Nephron progenitor cell (in vitro differentiated cells): ENCODE data around the gene ROBO2.

Experiments
- DNase-seq: peaks from one replicate; pipeline ENCODE4 v3.0.0; 2021
- H3K27ac Mint-ChIP-seq: 2 replicates; pipeline ENCODE4 v1.8.0; 2021; ENCODE audit warnings: mild to moderate bottlenecking, moderate library complexity, mixed read lengths
- H3K27me3 Mint-ChIP-seq: 2 replicates; pipeline ENCODE4 v1.8.0; 2021; ENCODE audit warnings: mild to moderate bottlenecking, low read depth, mixed read lengths; ENCODE audit not compliant: poor library complexity
- H3K36me3 Mint-ChIP-seq: 2 replicates; pipeline ENCODE4 v1.8.0; 2021; ENCODE audit warnings: low read depth, mixed read lengths
- H3K4me1 Mint-ChIP-seq: 2 replicates; pipeline ENCODE4 v1.8.0; 2021; ENCODE audit warnings: mixed read lengths
- H3K4me3 Mint-ChIP-seq: 2 replicates; pipeline ENCODE4 v1.8.0; 2021; ENCODE audit warnings: mild to moderate bottlenecking, moderate library complexity, mixed read lengths
- H3K9me3 Mint-ChIP-seq: 2 replicates; pipeline ENCODE4 v1.8.0; 2021; ENCODE audit warnings: mild to moderate bottlenecking, moderate library complexity, mixed read lengths
- TF ChIP-seq, protein P1 (sequence below): fragments of 200-600 bp; sonication (generic); IDR thresholded peaks from 2 replicates; pipeline ENCODE4 v1.5.0; 2021; ENCODE audit warnings: antibody characterized with exemption

The ROBO2 gene

DNA sequence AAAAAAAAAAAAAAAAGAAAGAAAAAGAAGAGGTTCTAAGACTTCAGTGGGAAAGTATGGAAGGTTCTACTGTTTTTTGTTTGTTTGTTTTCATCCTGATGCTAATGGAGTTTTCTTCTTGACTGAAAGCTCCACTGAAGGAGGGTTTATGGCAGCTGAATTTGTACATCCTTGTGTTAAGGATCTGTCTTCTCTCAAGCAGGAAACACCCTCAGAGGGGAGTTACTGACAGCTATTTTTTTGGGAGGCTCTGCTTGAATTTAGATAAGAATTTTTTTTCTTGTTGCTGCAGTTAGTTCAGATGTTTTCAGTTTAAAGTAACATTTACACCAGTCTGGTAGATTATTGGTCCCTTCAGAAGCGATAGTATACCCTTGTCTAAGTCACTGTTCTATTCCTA is 325.3 kb downstream of the ROBO2 start:
- peaks cover 9% of the 10 kb centered on the region for H3K9me3 Mint-ChIP-seq
- TF ChIP-seq, protein P1, sequence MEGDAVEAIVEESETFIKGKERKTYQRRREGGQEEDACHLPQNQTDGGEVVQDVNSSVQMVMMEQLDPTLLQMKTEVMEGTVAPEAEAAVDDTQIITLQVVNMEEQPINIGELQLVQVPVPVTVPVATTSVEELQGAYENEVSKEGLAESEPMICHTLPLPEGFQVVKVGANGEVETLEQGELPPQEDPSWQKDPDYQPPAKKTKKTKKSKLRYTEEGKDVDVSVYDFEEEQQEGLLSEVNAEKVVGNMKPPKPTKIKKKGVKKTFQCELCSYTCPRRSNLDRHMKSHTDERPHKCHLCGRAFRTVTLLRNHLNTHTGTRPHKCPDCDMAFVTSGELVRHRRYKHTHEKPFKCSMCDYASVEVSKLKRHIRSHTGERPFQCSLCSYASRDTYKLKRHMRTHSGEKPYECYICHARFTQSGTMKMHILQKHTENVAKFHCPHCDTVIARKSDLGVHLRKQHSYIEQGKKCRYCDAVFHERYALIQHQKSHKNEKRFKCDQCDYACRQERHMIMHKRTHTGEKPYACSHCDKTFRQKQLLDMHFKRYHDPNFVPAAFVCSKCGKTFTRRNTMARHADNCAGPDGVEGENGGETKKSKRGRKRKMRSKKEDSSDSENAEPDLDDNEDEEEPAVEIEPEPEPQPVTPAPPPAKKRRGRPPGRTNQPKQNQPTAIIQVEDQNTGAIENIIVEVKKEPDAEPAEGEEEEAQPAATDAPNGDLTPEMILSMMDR: no peak
- H3K36me3 Mint-ChIP-seq: peaks cover 9% of the 10 kb centered on the region
- H3K4me3 Mint-ChIP-seq: no peak overlapping the region
- H3K27ac Mint-ChIP-seq: no peak overlapping the region
- peaks cover 2% of the 10 kb centered on the region for H3K27me3 Mint-ChIP-seq
- DNase-seq: no peak
- H3K4me1 Mint-ChIP-seq: peaks cover 17% of the 10 kb centered on the region

GRCh38 chr3:77370413-77370812 is 330.5 kb downstream of the ROBO2 start:
- Mint-ChIP-seq H3K9me3 (no peaks in the 10 kb centered on the region), H3K36me3 (no peaks in the 10 kb centered on the region)

DNA sequence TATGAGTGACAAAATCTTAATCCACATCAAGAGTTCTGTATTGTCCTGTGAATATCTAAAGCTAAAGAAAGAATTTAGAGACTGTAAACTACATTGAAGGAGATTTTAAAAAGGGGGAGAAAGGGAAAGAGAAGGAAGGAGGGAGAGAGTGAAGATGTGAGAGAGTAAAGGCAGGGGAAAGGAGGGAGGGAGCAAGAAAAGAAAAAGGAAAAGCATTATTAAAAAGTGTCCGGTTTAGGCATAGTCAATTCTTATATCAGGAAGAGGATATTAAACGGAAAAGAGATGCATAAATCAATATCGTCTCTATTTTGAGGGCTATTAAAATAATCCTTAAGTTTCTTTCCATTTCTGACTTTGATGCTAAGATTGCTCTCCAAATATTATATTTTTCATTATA is 332.1 kb downstream of the ROBO2 start:
- DNase-seq: no peak
- TF ChIP-seq, protein P1: no peak
- H3K27me3 Mint-ChIP-seq: peaks cover 3% of the 10 kb centered on the region
- H3K4me3 Mint-ChIP-seq: no peak overlapping the region
- H3K27ac Mint-ChIP-seq: no peak overlapping the region
- H3K9me3 Mint-ChIP-seq: no peaks in the 10 kb centered on the region
- H3K4me1 Mint-ChIP-seq: peaks cover 5% of the 10 kb centered on the region
- H3K36me3 Mint-ChIP-seq: no peaks in the 10 kb centered on the region

More at GRCh38 chr3:77370413-77370812, 330.5 kb downstream of the ROBO2 start:
- Mint-ChIP-seq H3K27ac (no peak overlapping the region), H3K4me1 (peaks cover 12% of the 10 kb centered on the region), H3K4me3 (no peak overlapping the region), H3K27me3 (peaks cover 3% of the 10 kb centered on the region)
- DNase-seq: no peak
- TF ChIP-seq, protein P1: no peak

DNA sequence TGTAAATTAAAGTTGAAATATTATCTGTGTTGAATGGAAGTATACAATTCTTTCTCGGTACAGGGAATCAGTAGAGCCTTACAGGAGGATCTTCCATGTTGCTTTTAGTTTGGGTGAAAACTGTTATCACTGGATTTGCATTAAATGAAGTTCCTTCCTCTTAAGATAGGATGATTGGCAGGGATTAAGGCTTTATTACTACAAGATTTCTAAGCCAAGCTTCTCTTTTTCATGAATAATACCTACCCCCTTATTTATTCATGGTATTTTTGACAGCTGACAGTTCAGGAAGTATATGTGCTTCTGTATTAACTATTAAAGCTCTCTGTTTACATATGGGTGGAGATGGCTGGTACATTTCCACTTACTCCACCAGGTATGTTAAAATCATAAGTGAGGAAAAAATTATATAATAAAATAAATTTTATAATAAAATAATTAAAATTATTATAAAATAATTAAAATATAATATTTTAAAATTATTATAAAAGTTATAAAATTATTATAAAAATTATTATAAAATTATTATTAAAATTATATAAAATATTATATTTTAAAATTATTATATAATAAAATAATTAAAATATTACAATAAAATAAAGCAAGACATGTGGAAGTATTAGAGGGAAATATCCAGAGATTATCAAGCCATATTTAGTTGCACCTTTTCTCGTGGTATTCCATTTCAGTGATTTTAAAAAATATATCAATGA is 332.9 kb downstream of the ROBO2 start:
- H3K27me3 Mint-ChIP-seq: peaks cover 3% of the 10 kb centered on the region

DNA sequence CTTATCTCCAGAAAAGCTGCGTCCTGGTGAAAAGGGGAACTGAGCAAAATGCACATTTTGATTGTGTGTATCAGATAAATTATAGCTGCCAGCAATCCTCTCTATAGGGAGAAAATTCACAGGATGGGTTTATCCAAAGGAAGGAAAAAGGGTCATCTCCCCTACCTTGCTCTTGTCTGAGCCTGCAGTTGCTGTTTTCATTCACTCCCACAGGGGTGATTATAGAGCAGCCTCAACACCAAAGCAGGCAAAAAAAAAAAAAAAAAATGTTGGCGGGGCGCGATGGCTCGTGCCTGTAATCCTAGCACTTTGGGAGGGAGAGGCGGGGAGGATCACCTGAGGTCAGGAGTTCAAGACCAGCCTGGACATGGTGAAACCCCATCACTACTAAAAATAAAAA is 333.7 kb downstream of the ROBO2 start:
- Mint-ChIP-seq H3K27ac (no peak overlapping the region), H3K4me3 (no peak overlapping the region), H3K9me3 (no peaks in the 10 kb centered on the region), H3K27me3 (peaks cover 3% of the 10 kb centered on the region), H3K4me1 (no peaks in the 10 kb centered on the region), H3K36me3 (no peaks in the 10 kb centered on the region)
- TF ChIP-seq, protein P1: no peak
- DNase-seq: no peak

More for the DNA sequence above, 332.9 kb downstream of the ROBO2 start:
- no peak for DNase-seq
- H3K9me3 Mint-ChIP-seq: no peaks in the 10 kb centered on the region
- no peaks in the 10 kb centered on the region for H3K36me3 Mint-ChIP-seq
- no peak overlapping the region for H3K27ac Mint-ChIP-seq
- TF ChIP-seq, protein P1: no peak
- no peaks in the 10 kb centered on the region for H3K4me1 Mint-ChIP-seq
- no peak overlapping the region for H3K4me3 Mint-ChIP-seq

DNA sequence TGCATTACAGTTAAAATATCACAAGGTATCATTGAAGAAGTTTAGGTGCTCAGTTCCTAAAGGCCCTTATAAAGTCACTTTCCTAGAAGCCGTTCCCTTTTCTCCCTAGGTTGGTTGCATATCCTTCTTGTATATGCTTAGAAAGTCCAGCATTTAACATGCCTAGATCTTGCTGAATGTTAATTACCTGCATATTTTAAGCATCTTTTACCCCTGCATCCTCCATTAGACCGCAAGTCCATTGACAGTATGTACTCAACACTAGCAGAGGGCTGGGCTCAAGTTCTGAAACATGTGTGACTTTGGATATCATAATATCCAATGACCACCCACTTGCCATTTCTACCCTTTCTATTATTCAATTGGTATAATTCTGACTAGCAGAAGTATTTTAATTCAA is 336.6 kb downstream of the ROBO2 start:
- Mint-ChIP-seq H3K27me3 (no peaks in the 10 kb centered on the region), H3K36me3 (no peaks in the 10 kb centered on the region), H3K4me3 (no peak overlapping the region), H3K27ac (no peak overlapping the region), H3K4me1 (peaks cover 11% of the 10 kb centered on the region), H3K9me3 (no peaks in the 10 kb centered on the region)
- TF ChIP-seq, protein P1: no peak
- DNase-seq: no peak
